ENCODE results near the gene SNX30. TPM values are rescaled to one million over a fixed set of nuclear protein-coding genes. Genes with fewer than 3 reads are reported as not detected.

Gene SNX30
- total RNA-seq, 1 experiment from 2014 or later = 6.9 TPM

GRCh38 chr9:112784020-112784785 lies 33.6 kb downstream of the SNX30 start:
- CTCF ChIA-PET = no interaction called here
- Histone ChIP-seq H3K9me3 (ENCODE audit: control insufficient read depth, insufficient read depth, low read depth, low read length) (no peaks in the 10 kb centered on the region), H3K27ac (ENCODE audit: low read length) (no peak overlapping the region), H3K36me3 (ENCODE audit: control insufficient read depth, insufficient read depth, low read length) (no peaks in the 10 kb centered on the region), H3K27me3 (ENCODE audit: control insufficient read depth, insufficient read depth, low read length) (no peaks in the 10 kb centered on the region), H3K4me1 (ENCODE audit: control insufficient read depth, insufficient read depth, low read length) (no peaks in the 10 kb centered on the region; the same call in 1 of the 2 replicates), H3K4me3 (ENCODE audit: low read depth in 2 of 2, low read length in 2 of 2) (no peak overlapping the region)
- no TSS peak for BruUV-seq (replicated peaks)
- TF ChIP-seq, protein P1, sequence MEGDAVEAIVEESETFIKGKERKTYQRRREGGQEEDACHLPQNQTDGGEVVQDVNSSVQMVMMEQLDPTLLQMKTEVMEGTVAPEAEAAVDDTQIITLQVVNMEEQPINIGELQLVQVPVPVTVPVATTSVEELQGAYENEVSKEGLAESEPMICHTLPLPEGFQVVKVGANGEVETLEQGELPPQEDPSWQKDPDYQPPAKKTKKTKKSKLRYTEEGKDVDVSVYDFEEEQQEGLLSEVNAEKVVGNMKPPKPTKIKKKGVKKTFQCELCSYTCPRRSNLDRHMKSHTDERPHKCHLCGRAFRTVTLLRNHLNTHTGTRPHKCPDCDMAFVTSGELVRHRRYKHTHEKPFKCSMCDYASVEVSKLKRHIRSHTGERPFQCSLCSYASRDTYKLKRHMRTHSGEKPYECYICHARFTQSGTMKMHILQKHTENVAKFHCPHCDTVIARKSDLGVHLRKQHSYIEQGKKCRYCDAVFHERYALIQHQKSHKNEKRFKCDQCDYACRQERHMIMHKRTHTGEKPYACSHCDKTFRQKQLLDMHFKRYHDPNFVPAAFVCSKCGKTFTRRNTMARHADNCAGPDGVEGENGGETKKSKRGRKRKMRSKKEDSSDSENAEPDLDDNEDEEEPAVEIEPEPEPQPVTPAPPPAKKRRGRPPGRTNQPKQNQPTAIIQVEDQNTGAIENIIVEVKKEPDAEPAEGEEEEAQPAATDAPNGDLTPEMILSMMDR (IDR thresholded peaks at IDR 0.05) = no peak
- TF ChIP-seq SIN3A (IDR thresholded peaks at IDR 0.05; ENCODE audit: borderline replicate concordance, insufficient read depth, low read depth, low read length) (no peak), TCF7L2 (IDR thresholded peaks at IDR 0.05; ENCODE audit: low read depth, low read length) (no peak), POLR2AphosphoS5 (IDR thresholded peaks at IDR 0.05; ENCODE audit: low read depth, low read length) (no peak)
- ATAC-seq (no peak), DNase-seq (ENCODE audit: low read depth, low spot score) (no peak)
- POLR2A ChIA-PET = no interaction called here
- in situ Hi-C loops (cut with HindIII; ENCODE audit: low pct_unique_long_range_greater_than_20kb, low sequenced_read_pairs) (no loop called here), intact Hi-C loops (cut with micrococcal nuclease; ENCODE audit: unreplicated experiment) (no loop called here)

DNA sequence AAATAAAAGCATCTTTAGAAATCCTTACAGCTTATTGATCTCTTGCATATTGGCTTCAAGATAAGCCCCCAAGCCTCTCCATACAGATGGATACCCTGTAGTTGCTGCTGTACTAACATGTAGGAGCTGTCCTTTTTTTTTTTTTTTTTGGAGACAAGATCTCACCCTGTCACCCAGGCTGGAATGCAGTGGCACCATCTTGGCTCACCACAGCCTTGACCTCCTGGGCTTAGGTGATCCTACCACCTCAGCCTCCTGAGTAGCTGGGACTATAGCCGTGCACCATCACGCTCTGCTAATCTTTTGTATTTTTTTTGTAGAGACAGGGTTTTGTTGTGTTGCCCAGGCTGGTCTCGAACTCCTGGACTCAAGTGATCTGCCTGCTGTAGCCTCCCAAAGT lies 35.4 kb downstream of the SNX30 start:
- in situ Hi-C loops (cut with HindIII; ENCODE audit: low pct_unique_long_range_greater_than_20kb, low sequenced_read_pairs) = no loop called here
- BruUV-seq (replicated peaks) = no TSS peak
- DNase-seq (ENCODE audit: low read depth, low spot score) = no peak
- TF ChIP-seq SIN3A (IDR thresholded peaks at IDR 0.05; ENCODE audit: borderline replicate concordance, insufficient read depth, low read depth, low read length) = no peak
- TF ChIP-seq, protein P1 (IDR thresholded peaks at IDR 0.05) = no peak
- TF ChIP-seq TCF7L2 (IDR thresholded peaks at IDR 0.05; ENCODE audit: low read depth, low read length) = no peak
- TF ChIP-seq POLR2AphosphoS5 (IDR thresholded peaks at IDR 0.05; ENCODE audit: low read depth, low read length) = no peak
- TF ChIP-seq REST (IDR thresholded peaks at IDR 0.05; ENCODE audit: insufficient read depth in 1 of 2, low read depth in 2 of 2, low read length in 1 of 2) = no peak
- ChIA-PET POLR2A (interaction anchor here (0.6 kb wide), 1 partner anchor 58 kb away, joined by 10 read pairs; no protein-coding TSS in a partner anchor), CTCF (no interaction called here)
- Histone ChIP-seq H3K27me3 (ENCODE audit: control insufficient read depth, insufficient read depth, low read length) (no peaks in the 10 kb centered on the region), H3K4me3 (ENCODE audit: low read depth in 2 of 2, low read length in 2 of 2) (no peak overlapping the region), H3K27ac (ENCODE audit: low read length) (no peak overlapping the region), H3K9me3 (ENCODE audit: control insufficient read depth, insufficient read depth, low read depth, low read length) (no peaks in the 10 kb centered on the region), H3K4me1 (ENCODE audit: control insufficient read depth, insufficient read depth, low read length) (no peaks in the 10 kb centered on the region; the same call in 1 of the 2 replicates), H3K36me3 (ENCODE audit: control insufficient read depth, insufficient read depth, low read length) (no peaks in the 10 kb centered on the region)
- intact Hi-C loops (cut with micrococcal nuclease; ENCODE audit: unreplicated experiment) = no loop called here
- ATAC-seq = no peak

Data from Panc1 (cell line).